Right lobe of liver (tissue), 4 donors: Measurements from ENCODE around the gene GTF2IRD1.

Experiments
- CTCF ChIP-seq, 4 donors: fragments of 200-600 bp in 3 of 4; fragments of 450-650 bp in 1 of 4; IDR thresholded peaks; one replicate each; pipeline versions ENCODE4 v1.5.1 to v1.8.0; 2016 to 2022; ENCODE audit warnings: antibody characterized with exemption in 4 of 4, mild to moderate bottlenecking in 2 of 4
- POLR2A ChIP-seq: fragments of 450-650 bp; IDR thresholded peaks from one replicate; pipeline ENCODE4 v1.6.1; 2017; ENCODE audit warnings: antibody characterized with exemption, mild to moderate bottlenecking
- donor health status: DM: no; HTN: no; CAD: no.
- donor health status: DM: no; HTN: no; CAD: no.
- donor health status: DM: no; HTN: yes; CAD: no.

- TF ChIP-seq POLR2A (no peak), CTCF (IDR thresholded peaks at IDR 0.05) (no peak)
These were observed 49.4 kb upstream of the GTF2IRD1 start for GRCh38 chr7:74404388-74404700.
